Gastrocnemius medialis (tissue), 4 donors: Measurements from ENCODE around the gene CYBB. TPM values are rescaled to one million over a fixed set of nuclear protein-coding genes. Genes with fewer than 3 reads are reported as not detected.

ENCODE experiments used
- ATAC-seq, 2 donors: fragments of 150-250 bp; one replicate each; pipeline ENCODE4 v1.9.1; 2016
- DNase-seq, 2 donors: peaks; one replicate each; pipeline ENCODE4 v3.0.0-alpha.2; 2019
- H3K27ac ChIP-seq, 4 donors: fragments of 200-600 bp; sonication (generic); 1 replicate in 1 of 4; 2 replicates in 3 of 4; pipeline ENCODE4 v1.5.1; 2016 to 2018; ENCODE audit warnings: mild to moderate bottlenecking in 2 of 4, moderate library complexity in 1 of 4
- H3K27me3 ChIP-seq, 3 donors: fragments of 200-600 bp; sonication (generic) in 2 of 3; 1 replicate in 1 of 3; 2 replicates in 2 of 3; pipeline versions ENCODE4 v1.5.1 to v1.6.0; 2016 to 2019; ENCODE audit warnings: mild to moderate bottlenecking in 1 of 3, moderate library complexity in 1 of 3
- H3K36me3 ChIP-seq, 2 donors: fragments of 200-600 bp; sonication (generic) in 1 of 2; one replicate each; pipeline ENCODE4 v1.5.1; 2017 to 2018
- H3K4me1 ChIP-seq, 2 donors: fragments of 200-600 bp; sonication (generic) in 1 of 2; one replicate each; pipeline ENCODE4 v1.5.1; 2016 to 2017; ENCODE audit warnings: mild to moderate bottlenecking in 2 of 2
- H3K4me3 ChIP-seq, 4 donors: fragments of 200-600 bp; sonication (generic) in 3 of 4; 1 replicate in 1 of 4; 2 replicates in 3 of 4; pipeline ENCODE4 v1.5.1; 2016 to 2019; ENCODE audit warnings: mild to moderate bottlenecking in 2 of 4
- H3K9me3 ChIP-seq, 3 donors: fragments of 200-600 bp; sonication (generic) in 2 of 3; 1 replicate in 1 of 3; 2 replicates in 2 of 3; pipeline ENCODE4 v1.5.1; 2016 to 2019
- POLR2A ChIP-seq, 2 donors: fragments of 450-650 bp; IDR thresholded peaks; one replicate each; pipeline ENCODE4 v1.6.1; 2017; ENCODE audit warnings: antibody characterized with exemption in 2 of 2, mild to moderate bottlenecking in 2 of 2, moderate library complexity in 2 of 2
- in situ Hi-C, 4 donors: fragments of 200-750 bp; cut with MboI; loops; one replicate each; pipeline versions ENCODE4 v1.15.0 to v1.8.0; 2017; ENCODE audit warnings: low sequenced_read_pairs in 4 of 4
- intact Hi-C: fragments of 100-400 bp; cut with DNase I; formaldehyde crosslinking; loops from one replicate; pipeline ENCODE4 v1.15.1; 2023; ENCODE audit warnings: low total_unique reads
- total RNA-seq, 4 donors: library from RNA; depleted of rRNA; stranded (reverse); fragments of >200 nt; gene quantifications; one replicate each; pipeline versions ENCODE4 v1.1.0 to v1.2.3, GENCODE V29; 2016
- TF ChIP-seq, protein P1 (sequence below), 5 experiments: fragments of 450-650 bp in 3 of 5; fragments of 200-600 bp in 2 of 5; sonication (generic) in 2 of 5; IDR thresholded peaks in 4 of 5; conservative IDR thresholded peaks in 1 of 5; 1 replicate in 4 of 5; 2 replicates in 1 of 5; pipeline ENCODE4 v1.5.1; 2016 to 2019; ENCODE audit warnings: antibody characterized with exemption in 5 of 5, mild to moderate bottlenecking in 3 of 5, moderate library complexity in 3 of 5

Gene CYBB
- total RNA-seq, 4 donors from 2014 or later: 1.8 to 6.7 (median 5.1) TPM

DNA sequence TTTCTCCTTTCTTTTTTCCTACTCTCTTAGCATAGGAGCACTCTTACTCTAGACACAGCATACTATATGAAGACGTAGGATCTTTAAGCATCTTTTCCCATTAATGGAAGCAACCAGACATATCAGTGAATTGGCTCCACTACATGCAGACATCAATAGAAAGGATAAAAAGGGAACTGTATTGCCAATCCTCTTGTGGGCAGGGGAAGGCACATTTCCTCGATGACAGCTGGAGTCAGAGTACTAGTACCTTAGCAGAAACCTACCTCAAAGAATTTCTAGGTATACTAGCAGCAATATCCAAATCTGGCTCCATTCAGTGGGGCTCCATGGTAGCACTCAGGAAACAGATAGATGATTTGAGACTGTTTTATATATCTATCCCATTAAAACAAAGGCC lies 20.1 kb downstream of the CYBB start:
- Histone ChIP-seq H3K9me3 (no peaks in the 10 kb centered on the region), H3K27me3 (no peaks in the 10 kb centered on the region), H3K27ac (no peak overlapping the region), H3K36me3 (no peaks in the 10 kb centered on the region), H3K4me3 (no peak overlapping the region), H3K4me1 (no peaks in the 10 kb centered on the region)
- in situ Hi-C loops (no loop called here), intact Hi-C loops (no loop called here)
- TF ChIP-seq, protein P1, sequence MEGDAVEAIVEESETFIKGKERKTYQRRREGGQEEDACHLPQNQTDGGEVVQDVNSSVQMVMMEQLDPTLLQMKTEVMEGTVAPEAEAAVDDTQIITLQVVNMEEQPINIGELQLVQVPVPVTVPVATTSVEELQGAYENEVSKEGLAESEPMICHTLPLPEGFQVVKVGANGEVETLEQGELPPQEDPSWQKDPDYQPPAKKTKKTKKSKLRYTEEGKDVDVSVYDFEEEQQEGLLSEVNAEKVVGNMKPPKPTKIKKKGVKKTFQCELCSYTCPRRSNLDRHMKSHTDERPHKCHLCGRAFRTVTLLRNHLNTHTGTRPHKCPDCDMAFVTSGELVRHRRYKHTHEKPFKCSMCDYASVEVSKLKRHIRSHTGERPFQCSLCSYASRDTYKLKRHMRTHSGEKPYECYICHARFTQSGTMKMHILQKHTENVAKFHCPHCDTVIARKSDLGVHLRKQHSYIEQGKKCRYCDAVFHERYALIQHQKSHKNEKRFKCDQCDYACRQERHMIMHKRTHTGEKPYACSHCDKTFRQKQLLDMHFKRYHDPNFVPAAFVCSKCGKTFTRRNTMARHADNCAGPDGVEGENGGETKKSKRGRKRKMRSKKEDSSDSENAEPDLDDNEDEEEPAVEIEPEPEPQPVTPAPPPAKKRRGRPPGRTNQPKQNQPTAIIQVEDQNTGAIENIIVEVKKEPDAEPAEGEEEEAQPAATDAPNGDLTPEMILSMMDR (IDR thresholded peaks at IDR 0.05 in 4 of 5, conservative IDR thresholded peaks at IDR 0.05 in 1 of 5): no peak
- TF ChIP-seq POLR2A (IDR thresholded peaks at IDR 0.05): no peak
- DNase-seq (no peak), ATAC-seq (no peak)

DNA sequence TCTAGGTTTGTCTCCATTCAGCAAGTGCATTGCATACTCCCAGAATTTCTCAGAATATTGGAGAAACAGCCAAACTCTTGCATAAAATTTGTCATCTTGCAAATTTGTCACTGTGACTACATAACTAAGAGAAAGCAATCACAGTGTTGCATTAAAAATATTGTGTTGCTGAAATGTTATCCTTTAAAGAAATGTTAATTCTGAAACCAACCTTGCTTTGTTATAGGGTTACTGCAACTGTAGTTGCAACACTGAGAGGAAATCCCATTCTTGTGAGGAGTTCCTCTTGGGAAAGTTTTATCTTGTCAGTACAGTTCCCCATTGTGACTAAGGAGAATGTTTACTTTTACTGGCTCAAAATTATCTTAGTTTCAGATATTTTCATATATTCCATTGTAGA lies 20.9 kb downstream of the CYBB start:
- Histone ChIP-seq H3K9me3 (no peaks in the 10 kb centered on the region), H3K36me3 (no peaks in the 10 kb centered on the region), H3K27ac (no peak overlapping the region), H3K27me3 (no peaks in the 10 kb centered on the region), H3K4me3 (no peak overlapping the region), H3K4me1 (no peaks in the 10 kb centered on the region)
- DNase-seq: no peak
- intact Hi-C loops (no loop called here), in situ Hi-C loops (no loop called here)
- TF ChIP-seq, protein P1 (IDR thresholded peaks at IDR 0.05 in 4 of 5, conservative IDR thresholded peaks at IDR 0.05 in 1 of 5): no peak
- no peak for TF ChIP-seq POLR2A (IDR thresholded peaks at IDR 0.05)
- ATAC-seq: no peak

DNA sequence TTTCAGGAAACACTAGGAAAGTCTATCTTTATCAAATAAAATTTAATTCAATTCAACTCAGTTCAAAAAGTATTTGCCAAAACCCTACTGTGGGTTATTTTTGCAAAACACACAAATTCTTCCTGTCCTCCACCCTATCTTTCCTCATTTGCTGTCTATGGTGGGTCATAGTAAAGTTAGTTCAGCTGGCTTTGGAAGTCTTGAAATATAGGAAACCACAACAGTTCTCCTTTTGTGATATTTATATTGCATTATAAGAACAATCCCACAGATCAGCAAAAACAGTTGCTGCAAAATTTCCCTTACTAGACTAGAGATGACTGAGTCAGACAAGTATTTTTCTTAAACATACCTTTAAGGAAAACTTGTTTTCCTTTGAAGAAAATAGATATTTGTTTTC lies 22.2 kb downstream of the CYBB start:
- TF ChIP-seq, protein P1 (IDR thresholded peaks at IDR 0.05 in 4 of 5, conservative IDR thresholded peaks at IDR 0.05 in 1 of 5): no peak
- no peak for TF ChIP-seq POLR2A (IDR thresholded peaks at IDR 0.05)
- intact Hi-C loops: no loop called here
- no peak overlapping the region for H3K4me3 ChIP-seq
- ATAC-seq (no peak), DNase-seq (no peak)
- no peaks in the 10 kb centered on the region for H3K4me1 ChIP-seq
- no peaks in the 10 kb centered on the region for H3K36me3 ChIP-seq
- H3K9me3 ChIP-seq: no peaks in the 10 kb centered on the region
- H3K27me3 ChIP-seq: no peaks in the 10 kb centered on the region
- in situ Hi-C loops: no loop called here
- H3K27ac ChIP-seq: no peak overlapping the region

DNA sequence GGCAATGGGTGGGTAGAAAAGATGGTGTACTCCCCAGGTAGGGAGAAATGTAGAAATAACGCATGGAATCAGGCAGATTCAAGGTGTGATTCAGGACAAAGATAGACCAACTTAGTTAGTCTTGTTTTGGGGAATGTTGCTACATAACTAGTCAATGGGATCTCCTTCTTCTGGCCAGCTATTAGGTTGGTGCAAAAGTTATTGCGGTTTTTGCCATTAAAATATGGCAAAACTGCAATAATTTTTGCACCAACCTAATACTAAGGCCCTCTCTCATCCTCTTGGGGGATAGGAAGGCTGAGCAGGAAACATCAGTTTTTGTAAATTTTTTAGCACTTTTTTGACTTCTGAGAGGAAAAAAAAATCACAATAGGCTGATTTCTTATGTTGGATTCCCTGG lies 23.2 kb downstream of the CYBB start:
- in situ Hi-C loops: no loop called here
- no peaks in the 10 kb centered on the region for H3K27me3 ChIP-seq
- no peak overlapping the region for H3K27ac ChIP-seq
- H3K9me3 ChIP-seq: no peaks in the 10 kb centered on the region
- H3K4me1 ChIP-seq: no peaks in the 10 kb centered on the region
- TF ChIP-seq POLR2A (IDR thresholded peaks at IDR 0.05): no peak
- TF ChIP-seq, protein P1 (IDR thresholded peaks at IDR 0.05 in 4 of 5, conservative IDR thresholded peaks at IDR 0.05 in 1 of 5): no peak
- no peak for DNase-seq
- ATAC-seq: no peak
- no peaks in the 10 kb centered on the region for H3K36me3 ChIP-seq
- intact Hi-C loops: no loop called here
- H3K4me3 ChIP-seq: no peak overlapping the region

DNA sequence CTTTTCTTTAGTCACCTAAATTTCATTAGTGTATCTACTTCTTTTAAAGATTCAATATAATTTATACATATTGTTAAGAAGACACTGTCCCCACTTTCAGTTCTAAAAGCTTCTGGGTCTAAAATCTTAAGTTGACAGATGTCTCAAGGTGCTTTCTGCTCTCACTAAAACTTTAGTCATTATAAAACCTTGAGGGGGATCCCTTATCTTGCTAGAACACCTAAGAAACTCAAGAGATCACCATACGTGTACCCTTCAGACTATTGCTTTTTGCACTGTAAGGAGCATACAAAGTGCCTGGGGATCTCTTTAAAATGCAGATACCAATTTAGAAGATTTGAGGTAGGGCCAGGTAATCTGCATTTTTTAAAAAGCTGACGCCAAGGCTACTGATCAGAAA lies 30.1 kb downstream of the CYBB start:
- no peak for DNase-seq
- no peak overlapping the region for H3K4me3 ChIP-seq
- TF ChIP-seq, protein P1 (IDR thresholded peaks at IDR 0.05 in 4 of 5, conservative IDR thresholded peaks at IDR 0.05 in 1 of 5): no peak
- TF ChIP-seq POLR2A (IDR thresholded peaks at IDR 0.05): no peak
- peaks cover 0 to 4% (median 0%) of the 10 kb centered on the region in 3 donors for H3K27me3 ChIP-seq
- in situ Hi-C loops: no loop called here
- no peaks in the 10 kb centered on the region for H3K4me1 ChIP-seq
- H3K36me3 ChIP-seq: no peaks in the 10 kb centered on the region
- intact Hi-C loops: no loop called here
- no peak overlapping the region for H3K27ac ChIP-seq
- no peak for ATAC-seq
- no peaks in the 10 kb centered on the region for H3K9me3 ChIP-seq
